HG03575 (cell line): ENCODE data around the gene THRAP3.
A peak's percentile ranks its signal among the peaks of the same experiment; 100 is the strongest.
"Not testable (repeated sequence)": the region's sequence is repeated elsewhere in the genome, so short reads cannot be mapped to it uniquely, and the experiment has no call there.

Source experiments
- ATAC-seq: cut with Tn5 transposase; IDR thresholded peaks from one replicate; pipeline ENCODE4 v1.9.1; 2021; ENCODE audit not compliant: unreplicated experiment, insufficient number of reproducible peaks, low FRiP score; ENCODE audit errors: extremely low read depth

THRAP3 gene

GRCh38 chr1:36204347-36204909 is 19.8 kb upstream of the THRAP3 start:
- ATAC-seq = no peak

- no peak for ATAC-seq
Measured at GRCh38 chr1:36206323-36206858, 17.9 kb upstream of the THRAP3 start.

- no peak for ATAC-seq
Measured at GRCh38 chr1:36207339-36207738, 16.9 kb upstream of the THRAP3 start.

GRCh38 chr1:36208978-36209703 is 15.1 kb upstream of the THRAP3 start:
- ATAC-seq = no peak

GRCh38 chr1:36211307-36211706 is 12.9 kb upstream of the THRAP3 start:
- no peak for ATAC-seq

GRCh38 chr1:36211841-36212240 is 12.4 kb upstream of the THRAP3 start:
- no peak for ATAC-seq

- ATAC-seq = no peak
Measured at GRCh38 chr1:36212782-36213181, 11.5 kb upstream of the THRAP3 start.

GRCh38 chr1:36217670-36218069 is 6.6 kb upstream of the THRAP3 start:
- ATAC-seq = no peak

- not testable (repeated sequence) for ATAC-seq
Measured at GRCh38 chr1:36221901-36222300, 2.3 kb upstream of the THRAP3 start.

- ATAC-seq = no peak
Measured at GRCh38 chr1:36222481-36223380, 1.5 kb upstream of the THRAP3 start.

- ATAC-seq = no peak
Measured at GRCh38 chr1:36223381-36223995, 755 bp upstream of the THRAP3 start.

- ATAC-seq = peak; percentile 15
Measured at GRCh38 chr1:36224537-36225282, 467 bp downstream of the THRAP3 start.

GRCh38 chr1:36225283-36225899 is 1.1 kb downstream of the THRAP3 start:
- no peak for ATAC-seq

- ATAC-seq = not testable (repeated sequence)
Measured at GRCh38 chr1:36230279-36230678, 6.0 kb downstream of the THRAP3 start.

- no peak for ATAC-seq
Measured at GRCh38 chr1:36231191-36231590, 6.9 kb downstream of the THRAP3 start.

- no peak for ATAC-seq
Measured at GRCh38 chr1:36232212-36233095, 8.2 kb downstream of the THRAP3 start.

- ATAC-seq = no peak
Measured at GRCh38 chr1:36236302-36236701, 12.1 kb downstream of the THRAP3 start.
